A673 (cell line): ENCODE data around the gene TGFBR1.

Experiments
- CTCF ChIP-seq: fragments of 300-800, 200-600 bp; sonication (generic); conservative IDR thresholded peaks from 2 replicates; pipeline ENCODE4 v1.5.1; 2017; ENCODE audit warnings: low read depth, mild to moderate bottlenecking, antibody characterized with exemption, low read length, moderate library complexity, mixed read lengths
- EZH2 ChIP-seq: fragments of 200-600 bp; sonication (generic); IDR thresholded peaks from 2 replicates; pipeline ENCODE4 v1.6.1; 2017; ENCODE audit warnings: borderline replicate concordance, low read depth, mild to moderate bottlenecking, mixed read lengths, antibody characterized with exemption, low read length; ENCODE audit not compliant: poor library complexity, severe bottlenecking

GRCh38 chr9:99171225-99172123, 66.6 kb downstream of the TGFBR1 start:
- TF ChIP-seq CTCF (no peak), EZH2 (no peak)
